ENCODE results near the gene SLAMF7.

The SLAMF7 gene

GRCh38 chr1:160746836-160747500, 7.9 kb downstream of the SLAMF7 start:
- DNase-seq = no peak

GRCh38 chr1:160747717-160748116, 8.7 kb downstream of the SLAMF7 start:
- no peak for DNase-seq

DNA sequence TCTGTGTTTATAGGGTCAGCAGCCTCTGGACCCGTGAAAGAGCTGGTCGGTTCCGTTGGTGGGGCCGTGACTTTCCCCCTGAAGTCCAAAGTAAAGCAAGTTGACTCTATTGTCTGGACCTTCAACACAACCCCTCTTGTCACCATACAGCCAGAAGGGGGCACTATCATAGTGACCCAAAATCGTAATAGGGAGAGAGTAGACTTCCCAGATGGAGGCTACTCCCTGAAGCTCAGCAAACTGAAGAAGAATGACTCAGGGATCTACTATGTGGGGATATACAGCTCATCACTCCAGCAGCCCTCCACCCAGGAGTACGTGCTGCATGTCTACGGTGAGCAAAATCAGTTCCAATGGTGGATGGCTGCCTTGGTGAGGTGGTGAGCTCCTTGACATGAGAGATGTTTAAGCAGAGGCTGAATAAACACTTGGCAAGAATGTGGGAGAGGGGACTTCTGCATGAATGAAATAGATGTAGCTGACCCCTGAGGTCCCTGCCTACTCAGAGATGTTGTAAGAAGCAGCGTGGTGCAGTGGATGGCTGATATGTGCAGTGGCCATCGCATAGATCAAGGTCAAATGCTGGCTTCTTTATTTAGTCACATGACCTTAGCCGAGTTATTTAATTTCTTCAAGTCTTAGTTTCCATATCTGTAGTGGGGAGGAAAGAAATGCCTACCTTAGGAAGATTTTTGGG, 9.3 kb downstream of the SLAMF7 start:
- DNase-seq = no peak

DNA sequence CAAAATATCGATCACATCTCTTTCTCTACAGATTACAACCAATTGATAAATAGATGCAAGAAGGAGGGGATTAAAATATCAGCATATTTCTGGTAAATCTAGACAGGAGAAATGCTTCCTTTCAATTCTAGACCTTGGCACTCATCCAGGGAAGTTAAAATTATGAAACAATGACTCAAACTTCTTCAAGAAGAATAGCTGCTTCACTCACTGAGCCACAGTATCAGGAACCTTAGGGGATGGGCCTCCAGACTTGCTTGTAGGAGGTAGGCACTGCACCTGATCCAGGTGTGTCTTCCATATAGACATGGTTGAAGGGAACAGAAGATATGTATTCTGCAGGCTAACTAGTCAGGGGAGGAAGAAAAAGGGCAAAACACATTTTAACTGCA, 9.8 kb downstream of the SLAMF7 start:
- DNase-seq = no peak

- DNase-seq = no peak
Measured at GRCh38 chr1:160750608-160751007, 11.6 kb downstream of the SLAMF7 start.

DNA sequence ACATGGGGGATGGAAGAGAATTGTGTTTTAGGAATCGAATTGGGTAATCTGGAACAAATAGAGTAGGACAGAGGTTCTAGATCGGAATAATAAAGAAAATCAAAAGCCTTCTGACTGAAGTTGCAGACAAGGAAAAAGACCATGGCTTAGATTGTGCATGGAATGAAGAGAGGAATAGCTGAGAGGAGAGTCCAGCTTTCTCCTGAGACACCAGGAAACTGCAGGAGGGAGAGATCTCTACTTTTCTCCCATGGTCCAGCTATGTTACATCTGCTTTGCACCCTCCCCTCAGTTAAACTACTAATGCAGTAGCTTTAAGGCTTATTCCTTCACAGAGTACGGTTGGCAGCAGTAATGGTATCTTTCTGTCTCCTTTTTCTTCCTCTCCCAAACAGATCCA, 13.4 kb downstream of the SLAMF7 start:
- DNase-seq = no peak

DNA sequence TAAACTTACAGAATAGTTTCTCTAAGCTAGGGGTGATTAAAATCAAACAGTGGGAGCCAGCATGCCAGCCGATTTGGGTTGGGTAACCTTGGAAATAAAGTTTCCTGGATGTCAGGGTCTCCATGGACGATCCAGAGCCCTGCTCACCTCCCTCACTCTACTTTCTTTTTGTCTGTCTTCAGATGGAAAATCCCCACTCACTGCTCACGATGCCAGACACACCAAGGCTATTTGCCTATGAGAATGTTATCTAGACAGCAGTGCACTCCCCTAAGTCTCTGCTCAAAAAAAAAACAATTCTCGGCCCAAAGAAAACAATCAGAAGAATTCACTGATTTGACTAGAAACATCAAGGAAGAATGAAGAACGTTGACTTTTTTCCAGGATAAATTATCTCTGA, 13.9 kb downstream of the SLAMF7 start:
- DNase-seq = no peak

DNA sequence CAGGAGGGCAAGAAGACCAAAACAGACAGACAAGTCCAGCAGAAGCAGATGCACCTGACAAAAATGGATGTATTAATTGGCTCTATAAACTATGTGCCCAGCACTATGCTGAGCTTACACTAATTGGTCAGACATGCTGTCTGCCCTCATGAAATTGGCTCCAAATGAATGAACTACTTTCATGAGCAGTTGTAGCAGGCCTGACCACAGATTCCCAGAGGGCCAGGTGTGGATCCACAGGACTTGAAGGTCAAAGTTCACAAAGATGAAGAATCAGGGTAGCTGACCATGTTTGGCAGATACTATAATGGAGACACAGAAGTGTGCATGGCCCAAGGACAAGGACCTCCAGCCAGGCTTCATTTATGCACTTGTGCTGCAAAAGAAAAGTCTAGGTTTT, 14.5 kb downstream of the SLAMF7 start:
- no peak for DNase-seq

- DNase-seq = no peak
Measured at GRCh38 chr1:160755461-160755860, 16.4 kb downstream of the SLAMF7 start.

GRCh38 chr1:160755911-160756848, 17.1 kb downstream of the SLAMF7 start:
- peak; percentile 38 to 65 for DNase-seq

DNA sequence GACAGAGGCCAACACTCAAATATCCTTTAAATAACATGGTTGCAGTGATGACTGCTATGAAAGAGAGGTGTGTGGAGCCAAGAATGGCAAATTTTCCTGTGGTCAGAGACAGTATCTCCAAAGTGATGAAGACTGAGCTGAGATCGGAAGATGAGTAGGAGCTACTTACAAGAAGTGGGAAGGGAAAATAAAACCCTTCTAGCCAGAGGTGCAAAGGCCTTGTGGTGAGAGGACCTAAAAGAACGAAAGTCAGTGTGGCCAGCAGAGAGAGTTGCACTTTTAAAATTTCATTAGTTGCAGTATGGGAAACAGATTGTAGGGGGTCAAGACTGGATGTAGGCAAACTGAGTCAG, 17.8 kb downstream of the SLAMF7 start:
- peak in 1 of 2 donors; percentile 29 for DNase-seq

GRCh38 chr1:160758521-160758920, 19.5 kb downstream of the SLAMF7 start:
- DNase-seq = no peak

GRCh38 chr1:160759740-160760139, 20.7 kb downstream of the SLAMF7 start:
- DNase-seq = no peak

GRCh38 chr1:160761046-160761445, 22.0 kb downstream of the SLAMF7 start:
- no peak for DNase-seq

DNA sequence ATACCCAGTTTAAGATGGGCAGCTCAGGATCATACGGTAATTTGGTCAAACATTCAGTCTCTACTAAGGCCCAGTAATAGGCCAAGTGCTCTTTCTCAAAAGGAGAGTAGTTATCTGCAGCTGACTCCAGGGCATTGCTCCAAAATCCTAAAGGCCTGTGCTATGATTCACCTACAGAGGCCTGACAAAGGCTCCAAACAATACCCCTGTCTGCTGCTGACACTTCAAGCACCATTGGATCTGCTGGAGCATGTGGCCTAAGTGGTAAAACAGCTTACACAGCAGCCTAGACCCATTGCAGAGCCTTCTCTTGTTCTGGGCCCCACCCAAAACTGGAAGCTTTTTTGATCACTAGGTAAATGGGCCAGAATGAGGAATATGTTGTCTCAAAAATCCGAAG, 22.8 kb downstream of the SLAMF7 start:
- no peak for DNase-seq

DNA sequence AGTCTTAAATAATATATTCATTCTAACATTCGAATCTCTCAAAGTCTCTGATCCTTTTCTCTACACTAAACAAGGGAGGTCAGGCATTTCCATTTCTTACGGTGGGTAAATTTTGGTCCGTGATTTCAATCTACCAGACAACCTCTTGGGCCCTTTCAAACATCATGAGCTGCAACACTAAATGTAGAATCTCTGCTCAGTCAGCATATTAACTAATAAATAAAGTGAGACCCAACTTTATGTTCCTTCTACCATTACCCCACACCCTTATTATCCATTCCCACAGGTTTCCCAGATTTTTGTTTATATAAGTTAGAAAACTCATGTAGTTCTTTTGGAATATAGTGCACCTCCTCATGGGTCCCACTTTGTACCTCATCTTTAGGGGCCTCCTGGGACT, 24.9 kb downstream of the SLAMF7 start:
- no peak for DNase-seq

DNA sequence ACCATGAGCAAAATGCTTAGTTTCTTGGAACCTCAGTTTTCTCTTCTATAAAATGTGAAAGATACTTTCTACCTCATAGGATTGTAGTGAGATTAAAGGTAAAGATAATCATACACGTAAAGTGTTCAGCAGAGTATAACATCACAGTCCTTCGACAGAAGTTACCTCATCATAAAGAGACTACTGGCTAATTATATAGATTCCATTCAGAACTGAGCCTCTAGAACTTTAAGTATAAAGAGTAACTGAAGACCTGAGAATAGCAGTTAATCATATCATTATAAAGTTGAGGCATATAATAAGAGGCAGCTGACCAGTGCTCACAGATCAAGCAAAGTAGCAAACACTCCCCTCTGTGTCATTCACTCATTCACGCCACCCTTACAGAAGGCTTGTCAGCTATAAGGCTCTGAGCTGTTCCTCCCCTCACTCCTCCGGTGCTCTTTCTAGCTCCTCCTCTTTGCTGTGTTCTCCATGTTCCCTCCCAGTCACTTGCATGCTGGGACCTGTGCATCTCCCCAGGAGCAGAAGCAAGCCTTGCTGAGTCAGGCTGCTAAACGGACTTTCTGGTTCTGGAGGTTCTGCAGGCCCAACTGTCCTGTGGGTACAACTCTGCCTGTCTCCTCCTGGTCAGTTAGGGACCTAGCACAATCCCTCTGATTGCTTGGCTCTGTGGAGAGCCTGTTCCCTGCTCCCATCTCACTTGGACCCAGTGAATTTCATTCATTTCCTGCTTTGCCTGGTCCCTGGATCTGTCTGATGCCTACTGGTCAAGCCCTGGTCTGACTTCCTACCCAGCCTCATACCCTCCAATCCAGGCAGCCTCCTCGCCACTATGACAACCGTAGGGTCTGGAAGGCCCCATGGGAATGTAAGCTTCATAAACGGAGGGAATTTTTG, 28.6 kb downstream of the SLAMF7 start:
- DNase-seq = peak in 1 of 2 donors; percentile 50

GRCh38 chr1:160768295-160768657, 29.2 kb downstream of the SLAMF7 start:
- DNase-seq = peak; percentile 86 to 91

- DNase-seq = no peak
Measured at GRCh38 chr1:160772331-160772730, 33.3 kb downstream of the SLAMF7 start.

DNA sequence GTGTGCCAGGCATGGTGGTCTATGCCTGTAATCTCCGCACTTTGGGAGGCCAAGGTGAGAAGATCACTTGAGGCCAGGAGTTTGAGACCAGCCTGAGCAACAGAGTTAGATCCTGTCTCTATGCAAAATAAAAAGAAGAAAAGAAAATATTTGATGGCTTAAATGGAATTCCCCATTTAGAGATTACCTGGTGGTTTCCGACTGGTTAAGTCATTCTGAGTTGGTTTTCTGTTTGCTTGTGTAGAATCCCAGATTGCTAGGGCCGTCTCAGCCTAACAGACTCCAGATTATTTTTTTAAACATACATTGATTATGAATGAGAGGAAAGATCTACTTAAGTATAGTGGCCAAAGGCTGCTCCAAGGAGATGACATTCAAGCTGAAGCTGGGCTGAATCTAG, 34.0 kb downstream of the SLAMF7 start:
- DNase-seq = no peak

DNA sequence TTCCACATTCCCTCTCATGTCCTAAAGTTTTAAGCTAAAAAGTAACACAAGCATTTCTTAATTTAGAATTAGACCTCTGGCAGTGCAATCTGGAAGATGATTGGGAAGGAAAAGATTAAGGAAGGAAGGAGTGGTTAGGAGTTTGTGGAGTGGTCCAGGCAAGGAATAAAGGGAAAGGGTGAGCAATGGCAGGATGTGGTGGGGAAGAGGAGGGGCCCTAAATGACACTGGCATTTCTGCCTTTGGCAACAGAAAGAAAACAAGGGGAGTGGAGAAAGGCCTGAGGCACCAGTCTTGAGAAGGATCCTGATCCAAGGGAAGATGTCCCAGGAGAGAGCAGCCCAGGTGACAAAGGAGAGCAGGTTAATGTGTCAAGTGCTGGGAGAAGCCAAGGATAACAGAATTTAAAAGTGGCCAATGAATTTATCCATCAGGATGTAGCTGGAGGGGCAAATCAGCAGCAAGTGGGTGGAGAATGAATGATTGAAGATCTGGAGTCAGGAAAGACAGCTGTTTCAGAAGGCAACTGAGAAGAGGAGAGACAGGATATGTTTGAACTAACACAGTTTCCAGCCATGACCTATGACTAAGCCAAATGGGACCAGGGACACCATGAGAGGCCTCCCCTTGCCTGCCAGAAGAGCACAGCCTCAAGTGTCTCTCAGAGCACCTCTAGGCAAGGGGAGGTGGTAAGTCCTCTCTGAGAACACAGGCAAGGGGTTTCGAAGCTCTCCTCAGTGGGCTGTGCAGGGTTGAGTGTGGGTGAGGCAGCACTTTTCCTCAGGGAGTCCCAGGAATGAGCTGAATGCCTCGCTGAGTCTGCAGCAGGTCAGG, 36.1 kb downstream of the SLAMF7 start:
- DNase-seq = no peak

DNA sequence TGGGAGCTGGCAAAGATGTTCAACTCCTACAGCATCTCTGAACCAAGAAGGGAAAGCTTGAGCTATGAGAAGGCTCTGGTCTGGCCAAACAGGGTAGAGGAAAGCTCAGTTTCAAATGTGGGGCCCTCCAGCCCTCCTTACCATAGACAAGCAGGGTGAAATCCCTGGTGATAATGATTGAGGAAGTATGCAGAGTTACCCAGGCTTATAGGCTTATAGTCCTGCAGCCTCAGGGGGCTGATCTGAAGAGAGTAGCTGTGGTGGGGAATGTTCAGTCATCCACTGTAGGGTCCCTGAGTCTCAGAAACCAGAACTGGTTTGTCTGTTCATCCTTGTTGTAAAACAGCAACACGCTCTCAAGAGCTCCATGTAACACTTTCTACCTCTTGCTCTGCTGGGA, 37.1 kb downstream of the SLAMF7 start:
- no peak for DNase-seq

Data from CD4-positive, alpha-beta T cell treated with Interferon alpha-2 for 1 hour (primary cell).